Kidney (tissue), 14 donors: Measurements from ENCODE around the gene HTR1D. TPM values are rescaled to one million over a fixed set of nuclear protein-coding genes. Genes with fewer than 3 reads are reported as not detected.
"Not testable (repeated sequence)": the region's sequence is repeated elsewhere in the genome, so short reads cannot be mapped to it uniquely, and the experiment has no call there.

Source experiments
- DNase-seq, 5 donors: peaks; one replicate each; pipeline ENCODE4 v3.0.0-alpha.2; 2013 to 2020
- FAIRE-seq: peaks from 2 replicates; lab custom pipeline; 2012; peaks lifted over from hg19 to GRCh38; lab: Jason Lieb, UNC
- H3K27ac ChIP-seq, 2 donors: one replicate each; pipeline ENCODE4 v1.7.0; 2013; ENCODE audit warnings: low read depth in 2 of 2, low read length in 2 of 2, inconsistent platforms in 1 of 2
- H3K27me3 ChIP-seq: one replicate; pipeline ENCODE4 v1.7.1; 2013; ENCODE audit warnings: low read length, inconsistent platforms; ENCODE audit not compliant: control insufficient read depth, insufficient read depth
- H3K36me3 ChIP-seq, 3 donors: one replicate each; pipeline versions ENCODE4 v1.7.0 to v1.7.1; 2013; ENCODE audit warnings: low read length in 3 of 3, control low read depth in 1 of 3, inconsistent platforms in 1 of 3; ENCODE audit not compliant: insufficient read depth in 3 of 3, control insufficient read depth in 2 of 3
- H3K4me1 ChIP-seq, 3 donors: one replicate each; pipeline versions ENCODE4 v1.7.0 to v1.7.1; 2013; ENCODE audit warnings: low read length in 3 of 3, inconsistent platforms in 1 of 3, low read depth in 1 of 3; ENCODE audit not compliant: control insufficient read depth in 2 of 3, insufficient read depth in 2 of 3
- H3K4me3 ChIP-seq, 3 donors: one replicate each; pipeline versions ENCODE4 v1.7.0 to v1.8.1; 2013; ENCODE audit warnings: low read length in 3 of 3, control low read depth in 1 of 3, inconsistent platforms in 1 of 3
- H3K9ac ChIP-seq, 3 donors: one replicate each; pipeline versions ENCODE4 v1.7.0 to v1.7.1; 2013; ENCODE audit warnings: low read length in 3 of 3, control low read depth in 1 of 3, inconsistent platforms in 1 of 3
- H3K9me3 ChIP-seq, 3 donors: one replicate each; pipeline versions ENCODE4 v1.7.0 to v1.7.1; 2013; ENCODE audit warnings: low read length in 3 of 3, control low read depth in 1 of 3, inconsistent platforms in 1 of 3; ENCODE audit not compliant: control insufficient read depth in 2 of 3, insufficient read depth in 1 of 3
- CTCF ChIP-seq: IDR thresholded peaks from 3 replicates; pipeline ENCODE4 v1.5.1; 2012; ENCODE audit warnings: mild to moderate bottlenecking, moderate library complexity, borderline replicate concordance; ENCODE audit not compliant: insufficient read depth; ENCODE audit errors: extremely low read depth
- intact Hi-C: fragments of 100-400 bp; cut with DNase I; formaldehyde crosslinking; loops from one replicate; pipeline ENCODE4 v1.11.1; 2022
- polyA plus RNA-seq: library from polyadenylated mRNA; stranded (reverse); fragments of 350-450 nt; fragmentation: Illumina TruSeq; extraction: RNeasy Lipid Tissue Mini Kit (QIAGEN cat#74804); gene quantifications from one replicate; pipeline ENCODE4 v1.2.3, GENCODE V29; 2014; ENCODE audit warnings: low read depth, low replicate concordance; ENCODE audit not compliant: insufficient read depth
- total RNA-seq: library from RNA; stranded (reverse); fragmentation: NEBNext Ultra II Directional; extraction: Animal tissue kit (Norgen Biotek cat#: 25700); gene quantifications from one replicate; pipeline ENCODE4 v1.2.1, GENCODE V29; 2021
- donor health status: control.
- donor health status: control.
- donor health status: control.
- donor health status: control.
- donor health status: control.
- donor health status: DM: yes; HTN: yes; CAD: no.
- donor health status: Normal renal cell carcinoma (clear cell type).

HTR1D gene
- total and polyA plus RNA-seq, 2 donors from 2014 or later = 0.09 TPM; not detected in 1

GRCh38 chr1:23224739-23225648 is 7.7 kb upstream of the HTR1D start:
- FAIRE-seq = no peak
- Histone ChIP-seq H3K4me1 (peaks cover 0 to 4% (median 0%) of the 10 kb centered on the region in 3 donors), H3K27me3 (no peaks in the 10 kb centered on the region), H3K9me3 (no peaks in the 10 kb centered on the region), H3K9ac (no peak overlapping the region), H3K36me3 (no peaks in the 10 kb centered on the region), H3K27ac (no peak overlapping the region), H3K4me3 (no peak overlapping the region)
- TF ChIP-seq CTCF = no peak
- intact Hi-C loops = no loop called here
- DNase-seq = peak in 4 of 5 donors; percentile 25 to 75 (median 57)

GRCh38 chr1:23223963-23224362 is 6.7 kb upstream of the HTR1D start:
- H3K27ac ChIP-seq, H3K9me3 ChIP-seq, H3K36me3 ChIP-seq, H3K4me1 ChIP-seq, FAIRE-seq, intact Hi-C loops, H3K4me3 ChIP-seq, H3K9ac ChIP-seq, DNase-seq, H3K27me3 ChIP-seq: not testable (repeated sequence)

GRCh38 chr1:23223490-23223951 is 6.2 kb upstream of the HTR1D start:
- H3K9ac ChIP-seq, H3K27me3 ChIP-seq, H3K4me1 ChIP-seq, H3K36me3 ChIP-seq, DNase-seq, H3K27ac ChIP-seq, intact Hi-C loops, FAIRE-seq, H3K9me3 ChIP-seq, H3K4me3 ChIP-seq: not testable (repeated sequence)

GRCh38 chr1:23222742-23223141 is 5.4 kb upstream of the HTR1D start:
- intact Hi-C loops = no loop called here
- no peaks in the 10 kb centered on the region for H3K9me3 ChIP-seq
- DNase-seq (no peak), FAIRE-seq (no peak)
- H3K36me3 ChIP-seq = no peaks in the 10 kb centered on the region
- no peak overlapping the region for H3K9ac ChIP-seq
- H3K27ac ChIP-seq = no peak overlapping the region
- peaks cover 0 to 4% (median 0%) of the 10 kb centered on the region in 3 donors for H3K4me1 ChIP-seq
- TF ChIP-seq CTCF = no peak
- no peaks in the 10 kb centered on the region for H3K27me3 ChIP-seq
- no peak overlapping the region for H3K4me3 ChIP-seq
